Measurements from ENCODE around the gene TRNP1.
"Not testable (repeated sequence)": the region's sequence is repeated elsewhere in the genome, so short reads cannot be mapped to it uniquely, and the experiment has no call there.

TRNP1 gene, protein sequence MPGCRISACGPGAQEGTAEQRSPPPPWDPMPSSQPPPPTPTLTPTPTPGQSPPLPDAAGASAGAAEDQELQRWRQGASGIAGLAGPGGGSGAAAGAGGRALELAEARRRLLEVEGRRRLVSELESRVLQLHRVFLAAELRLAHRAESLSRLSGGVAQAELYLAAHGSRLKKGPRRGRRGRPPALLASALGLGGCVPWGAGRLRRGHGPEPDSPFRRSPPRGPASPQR

DNA sequence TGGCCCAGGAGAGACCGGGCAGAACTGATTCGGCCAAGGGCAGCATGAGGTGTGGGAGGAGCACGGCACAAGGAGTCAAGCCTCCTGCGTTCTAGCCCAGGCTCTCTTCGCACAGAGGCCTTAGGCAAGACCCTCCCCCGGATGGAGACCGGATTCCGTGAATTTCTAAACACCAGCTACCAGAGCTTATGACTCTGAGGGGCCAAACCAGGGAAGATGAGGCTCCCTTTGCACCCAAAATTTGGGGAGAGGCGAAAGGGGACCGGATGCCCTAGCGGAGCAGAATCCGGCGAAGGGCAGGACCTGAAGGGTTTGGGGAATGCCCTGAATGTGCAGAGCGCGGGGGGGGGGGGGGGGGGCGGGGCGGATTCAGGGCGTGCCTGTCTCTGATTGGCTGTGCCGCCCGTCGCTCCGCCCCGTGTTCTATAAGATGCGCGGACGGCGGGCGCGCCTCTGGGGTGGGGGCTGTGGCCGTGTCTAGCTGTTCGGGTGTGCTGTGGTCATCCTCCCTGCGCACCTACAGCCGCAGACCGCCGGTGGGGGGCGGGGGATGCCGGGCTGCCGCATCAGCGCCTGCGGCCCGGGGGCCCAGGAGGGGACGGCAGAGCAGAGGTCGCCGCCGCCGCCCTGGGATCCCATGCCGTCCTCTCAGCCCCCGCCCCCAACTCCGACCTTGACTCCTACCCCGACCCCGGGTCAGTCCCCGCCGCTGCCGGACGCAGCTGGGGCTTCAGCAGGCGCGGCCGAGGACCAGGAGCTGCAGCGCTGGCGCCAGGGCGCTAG lies at the start of gene TRNP1:
TSS of gene TRNP1 (plus strand) at position 456 of the 783 bp plus-strand sequence. CDS start at position 551, 95 bp downstream.
- FAIRE-seq = peak; percentile 30
- DNase-seq (ENCODE audit: low spot score) = peak; percentile 93

DNA sequence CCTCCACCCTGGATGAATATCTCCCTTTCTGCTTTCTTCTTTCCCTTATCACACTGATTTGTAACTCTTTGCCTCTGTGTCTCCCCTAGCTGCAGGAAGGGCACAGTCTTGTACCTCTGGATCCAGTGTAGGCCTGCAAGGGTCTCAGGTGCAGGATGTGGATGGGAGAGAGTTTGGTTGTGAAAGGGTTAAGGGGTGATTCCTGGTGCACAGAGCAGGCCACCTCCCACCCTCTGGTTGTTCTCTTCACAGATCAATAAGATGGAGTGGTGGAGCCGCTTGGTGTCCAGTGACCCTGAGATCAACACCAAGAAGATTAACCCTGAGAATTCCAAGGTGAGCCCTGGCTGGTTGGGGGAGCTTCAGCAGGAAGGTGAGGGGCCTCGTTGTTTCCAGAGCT lies 48.4 kb upstream of the TRNP1 start:
- FAIRE-seq (no peak), DNase-seq (ENCODE audit: low spot score) (no peak)

DNA sequence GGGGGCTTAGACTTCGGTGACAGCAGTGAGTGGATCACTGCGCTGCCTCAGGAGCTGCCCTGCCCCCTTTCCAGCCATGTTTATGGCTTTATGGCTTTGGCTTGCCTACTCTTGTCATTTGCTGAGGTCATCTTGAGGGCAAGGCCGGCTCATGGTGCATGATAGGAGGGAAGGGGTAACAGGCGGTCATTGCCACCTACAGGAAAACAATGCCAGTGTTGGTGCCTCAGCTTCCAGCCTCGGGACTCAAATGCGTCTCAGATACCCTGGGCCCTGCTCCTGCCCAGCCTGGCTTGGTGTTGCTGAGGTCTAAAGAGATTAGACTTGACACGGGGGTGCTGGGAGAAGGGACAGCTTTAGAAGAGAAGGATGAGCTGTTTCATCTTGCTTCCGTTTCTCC lies 47.8 kb upstream of the TRNP1 start:
- no peak for FAIRE-seq
- no peak for DNase-seq (ENCODE audit: low spot score)

DNA sequence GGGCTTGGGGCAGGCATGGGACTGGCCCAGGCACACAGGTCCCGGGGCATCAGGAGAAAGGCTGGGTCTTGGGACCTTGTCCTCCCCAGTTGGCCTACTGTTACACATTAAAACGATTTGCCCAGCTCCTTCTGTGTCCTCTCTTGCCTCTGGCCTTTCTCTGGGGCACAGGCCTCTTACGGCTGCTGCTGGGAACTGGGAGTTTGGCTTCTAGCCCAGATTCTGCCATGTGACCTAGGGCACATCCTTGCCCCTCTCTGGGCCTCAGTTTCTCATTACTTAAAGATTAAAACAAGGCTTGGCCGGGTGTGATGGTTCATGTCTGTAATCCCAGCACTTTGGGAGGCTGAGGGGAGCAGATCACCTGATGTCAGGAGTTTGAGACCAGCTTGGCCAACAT lies 47.2 kb upstream of the TRNP1 start:
- no peak for FAIRE-seq
- no peak for DNase-seq (ENCODE audit: low spot score)

DNA sequence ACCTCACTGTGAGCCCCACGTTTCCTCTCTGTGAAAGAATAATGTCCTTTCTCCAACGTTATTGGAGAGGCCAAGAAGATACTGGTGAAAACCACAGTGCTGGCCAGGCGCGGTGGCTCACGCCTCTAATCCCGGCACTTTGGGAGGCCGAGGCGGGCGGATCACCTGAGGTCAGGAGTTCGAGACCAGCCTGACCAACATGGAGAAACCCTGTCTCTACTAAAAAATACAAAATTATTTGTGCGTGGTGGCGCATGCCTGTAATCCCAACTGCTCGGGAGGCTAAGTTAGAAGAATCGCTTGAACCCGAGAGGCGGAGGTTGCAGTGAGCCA lies 44.8 kb upstream of the TRNP1 start:
- not testable (repeated sequence) for DNase-seq (ENCODE audit: low spot score); FAIRE-seq

DNA sequence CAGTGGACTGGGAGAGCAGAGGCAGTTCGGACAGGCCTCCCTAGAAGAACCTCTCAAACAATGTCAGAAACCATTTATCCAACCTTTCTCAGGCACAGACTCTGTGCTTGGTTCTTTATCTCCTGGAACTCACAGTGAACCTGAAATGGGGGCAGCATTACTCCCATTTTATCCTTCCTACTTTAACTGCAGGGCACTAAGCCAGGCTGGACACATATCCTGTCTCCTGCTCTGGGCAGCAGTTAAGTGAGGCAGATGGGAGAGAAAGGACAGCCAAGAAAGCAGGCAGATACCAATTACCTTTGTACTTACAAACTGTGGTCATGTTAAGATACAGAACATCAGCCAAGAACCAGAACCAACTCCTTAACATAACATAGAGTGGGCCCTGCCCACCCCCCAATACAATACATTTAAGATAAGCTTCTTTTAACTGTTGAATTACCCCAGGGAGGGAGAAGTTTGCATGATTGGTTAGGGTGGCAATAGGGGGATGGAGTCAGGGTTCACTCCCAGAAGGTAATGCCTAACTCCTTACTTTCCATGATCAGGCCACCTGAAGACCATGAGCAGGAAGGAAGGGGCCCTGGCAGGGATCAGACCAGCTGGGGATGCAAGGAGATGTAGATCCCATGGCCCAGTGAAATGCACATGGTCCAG lies 44.1 kb upstream of the TRNP1 start:
- FAIRE-seq = no peak

DNA sequence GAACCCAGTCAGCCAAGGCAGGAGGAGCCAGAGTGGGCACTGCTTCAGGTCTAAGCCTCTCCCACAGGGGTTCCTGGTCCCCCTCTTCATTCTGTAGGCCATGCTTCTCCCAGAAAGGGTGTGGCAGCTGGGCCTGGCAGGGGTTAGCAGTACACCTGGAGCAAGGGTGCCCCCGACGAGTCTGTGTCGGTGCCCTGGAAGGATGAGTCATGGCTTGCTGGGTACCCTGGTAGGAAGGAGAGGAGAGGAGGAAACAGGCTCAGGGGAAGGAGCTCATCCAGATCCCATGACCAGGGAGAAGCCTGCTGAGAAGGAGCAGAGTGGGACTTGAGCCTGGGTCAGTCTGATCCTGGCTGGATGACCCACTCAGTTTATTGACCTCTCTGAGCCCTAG lies 43.6 kb upstream of the TRNP1 start:
- no peak for FAIRE-seq
- DNase-seq (ENCODE audit: low spot score) = no peak

More for the DNA sequence above, 44.1 kb upstream of the TRNP1 start:
- no peak for DNase-seq (ENCODE audit: low spot score)

DNA sequence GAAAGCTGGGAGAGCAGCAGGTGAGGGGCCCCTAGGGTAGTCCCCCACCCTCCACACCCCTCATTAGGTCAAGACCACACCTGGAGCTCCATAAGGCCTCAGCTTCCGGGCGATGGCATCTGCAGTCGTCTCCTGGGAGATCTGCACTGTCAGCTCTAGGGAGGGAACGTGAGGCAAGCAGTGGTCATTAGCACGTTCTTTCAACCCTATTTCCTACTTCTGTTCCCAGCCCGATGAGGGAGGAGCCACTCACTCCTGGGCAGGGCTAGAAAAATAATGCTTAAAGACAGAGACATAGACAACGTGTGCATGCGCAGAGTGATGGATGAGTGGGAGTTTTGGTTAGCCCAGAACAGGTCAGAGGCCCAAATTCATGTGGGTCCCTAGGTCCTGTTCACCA lies 42.9 kb upstream of the TRNP1 start:
- DNase-seq (ENCODE audit: low spot score) = no peak
- no peak for FAIRE-seq

DNA sequence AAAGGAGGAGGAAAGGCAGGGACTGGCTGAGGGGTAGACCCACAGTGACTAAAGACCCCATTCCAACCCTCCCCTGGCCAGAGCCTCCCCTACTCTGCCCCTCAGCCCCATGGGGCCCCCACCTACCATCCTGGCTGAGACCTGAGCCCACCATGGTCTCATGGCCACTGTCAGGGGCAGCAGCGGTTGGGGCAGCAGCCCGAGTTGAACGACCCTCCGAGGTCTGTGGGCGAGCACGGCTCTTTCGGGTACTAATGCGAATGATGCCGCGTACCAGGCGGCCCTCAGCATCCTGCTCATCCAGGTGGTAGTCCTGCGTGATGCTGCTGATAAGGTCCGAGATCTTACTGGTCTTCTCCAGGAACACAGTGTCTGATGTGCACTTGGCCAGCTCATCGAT lies 42.3 kb upstream of the TRNP1 start:
- FAIRE-seq (no peak), DNase-seq (ENCODE audit: low spot score) (no peak)

DNA sequence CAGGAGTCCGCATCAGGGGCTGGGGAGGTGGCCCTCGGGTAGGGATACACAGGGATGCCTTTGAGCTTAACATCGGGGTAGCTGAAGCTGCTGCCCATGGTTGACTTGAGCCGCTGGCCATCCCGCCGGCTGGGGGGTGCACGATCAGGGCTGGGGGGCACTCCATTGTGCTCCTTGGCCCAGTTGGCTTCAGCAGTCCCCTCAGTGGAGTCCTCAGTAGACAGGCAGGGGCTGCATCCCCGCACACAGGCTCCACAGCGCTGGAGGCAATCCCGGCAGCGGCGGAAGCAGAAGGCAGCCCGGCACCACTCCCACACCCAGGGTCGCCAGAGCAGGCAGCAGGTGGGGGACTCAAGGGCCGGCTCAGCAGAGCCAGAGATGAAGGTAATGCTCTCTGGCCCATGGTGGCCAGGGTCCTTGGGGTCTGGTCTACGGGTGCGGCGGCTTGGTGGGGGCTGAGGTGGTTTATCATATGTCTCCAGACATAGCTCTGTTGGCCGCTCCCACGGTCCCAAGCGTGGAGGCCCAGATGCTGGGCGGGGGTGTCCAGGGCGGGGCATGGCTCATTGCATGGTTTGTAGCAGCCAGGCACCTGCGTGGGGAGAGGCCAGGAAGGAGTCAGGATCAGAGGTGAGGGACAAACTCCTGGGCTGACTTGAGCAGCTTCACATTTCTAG lies 41.5 kb upstream of the TRNP1 start:
- FAIRE-seq (no peak), DNase-seq (ENCODE audit: low spot score) (no peak)

DNA sequence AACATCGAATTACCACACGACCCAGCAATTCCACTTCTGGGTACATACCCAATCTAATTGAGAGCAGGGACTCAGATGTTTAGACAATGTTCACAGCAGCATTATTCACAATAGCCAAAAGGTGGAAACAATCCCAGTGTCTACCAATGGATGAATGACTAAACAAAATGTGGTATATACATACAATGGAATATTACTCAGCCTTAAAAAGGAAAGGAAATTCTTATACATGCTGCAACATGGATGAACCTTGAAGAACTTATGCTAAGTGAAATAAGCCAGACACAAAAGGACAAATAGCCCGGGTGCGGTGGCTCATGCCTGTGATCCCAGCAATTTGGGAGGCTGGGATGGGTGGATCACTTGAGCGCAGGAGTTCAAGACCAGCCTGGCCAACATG lies 40.1 kb upstream of the TRNP1 start:
- DNase-seq (ENCODE audit: low spot score) (no peak), FAIRE-seq (no peak)

DNA sequence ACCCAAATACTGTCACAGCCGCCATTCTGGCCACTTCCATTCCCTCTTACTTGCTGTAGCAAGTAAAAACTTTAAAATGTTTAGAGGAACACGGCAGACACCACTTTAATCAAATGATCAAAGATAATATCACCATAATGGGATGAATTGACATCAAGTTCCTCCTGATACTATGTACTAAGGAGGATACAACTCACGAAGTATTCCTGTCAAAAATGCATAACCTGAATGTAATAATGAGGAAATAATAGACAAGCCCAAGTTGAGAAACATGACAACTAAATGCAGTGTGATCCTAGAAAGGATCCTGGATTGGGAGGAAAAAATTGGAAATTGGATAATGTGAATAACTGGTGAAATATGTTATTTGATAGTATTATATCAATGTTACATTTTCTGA lies 37.2 kb upstream of the TRNP1 start:
- no peak for FAIRE-seq
- DNase-seq (ENCODE audit: low spot score) = no peak

DNA sequence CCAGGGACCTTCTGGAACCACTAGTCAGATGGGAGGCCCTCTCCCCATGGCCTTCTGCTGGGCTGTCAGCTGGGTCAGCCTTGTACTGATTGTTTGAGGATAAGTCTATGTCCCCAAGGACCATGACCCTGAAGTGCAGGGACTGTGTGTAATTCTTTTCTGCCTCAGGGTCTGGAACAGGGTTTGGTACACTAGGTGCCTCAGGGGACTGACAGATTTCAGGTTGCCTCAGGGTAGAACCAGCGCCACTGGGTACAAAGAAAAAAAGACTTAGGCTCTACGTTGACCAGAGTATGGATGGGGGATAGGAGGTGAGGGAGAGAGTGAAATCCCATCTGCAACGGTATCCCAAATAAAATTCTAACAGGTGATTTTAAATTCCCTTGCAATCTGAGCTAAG lies 36.2 kb upstream of the TRNP1 start:
- no peak for FAIRE-seq
- no peak for DNase-seq (ENCODE audit: low spot score)

DNA sequence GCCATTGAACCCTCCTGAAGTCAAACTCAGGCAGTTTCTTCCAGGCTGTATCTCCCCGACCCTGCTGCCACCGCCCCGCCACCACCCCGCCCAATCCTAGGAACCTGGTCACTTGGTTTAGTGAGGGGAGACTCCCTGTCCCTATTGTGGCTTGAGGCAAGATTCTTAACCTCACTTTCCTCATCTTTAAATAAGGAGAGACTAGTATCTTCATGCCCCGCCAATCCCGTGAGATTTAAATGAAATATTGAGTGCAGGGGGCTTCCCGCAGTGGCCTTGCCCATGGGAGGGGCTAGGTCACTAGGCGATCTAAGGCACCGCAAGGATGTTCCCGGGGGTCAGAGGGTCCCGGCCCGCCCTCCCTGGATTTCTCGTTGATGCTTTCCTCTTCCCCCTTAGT lies 34.2 kb upstream of the TRNP1 start:
- DNase-seq (ENCODE audit: low spot score) (no peak), FAIRE-seq (no peak)

DNA sequence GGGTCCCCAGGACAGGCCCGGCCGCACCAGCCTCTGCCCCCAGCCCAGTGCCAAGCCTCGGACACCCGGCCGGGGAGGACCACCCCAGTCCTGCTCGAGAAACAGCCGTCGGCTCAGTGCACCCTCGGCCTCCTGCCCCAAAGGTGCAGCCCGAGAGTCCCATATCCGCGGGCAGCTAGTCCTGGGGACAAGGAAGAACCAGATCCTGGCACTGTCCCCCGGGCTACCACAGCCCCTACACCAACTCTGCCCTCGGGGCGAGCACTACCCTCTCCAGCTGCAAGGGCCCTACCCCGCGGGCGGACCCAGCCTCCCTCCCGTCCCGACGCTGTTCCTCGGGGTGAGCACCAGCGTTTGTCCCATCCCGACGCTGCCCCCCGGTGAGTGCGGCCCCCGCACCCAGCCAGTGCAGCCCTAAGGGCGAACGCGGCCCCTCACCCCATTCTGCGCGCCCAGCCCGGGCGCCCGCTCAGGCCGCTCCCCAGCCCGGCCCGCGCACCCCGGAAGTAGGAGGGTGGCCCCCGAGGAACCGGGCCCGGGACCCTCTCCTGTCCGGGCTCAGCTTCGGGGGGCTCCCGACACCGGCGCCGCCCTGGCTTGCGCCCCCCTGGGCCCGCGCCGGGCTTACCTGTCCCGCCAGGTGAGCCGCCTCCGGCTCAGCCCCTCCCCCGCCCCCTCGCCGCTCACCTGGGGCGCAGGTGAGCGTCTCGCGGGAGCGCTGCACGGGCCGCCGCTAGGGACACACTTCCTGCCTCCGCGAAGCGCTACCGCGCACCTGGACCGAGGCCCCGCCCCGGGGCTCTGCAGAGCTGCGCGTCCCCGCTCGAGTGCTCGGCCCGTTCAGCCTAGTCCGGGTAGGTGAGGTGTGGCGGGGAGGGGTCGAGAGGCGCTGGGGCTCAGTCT lies 33.5 kb upstream of the TRNP1 start, which contains the start of gene KDF1:
TSS of gene KDF1 (minus strand) at position 747 of the 903 bp plus-strand sequence. CDS start 8,088 bp downstream, outside the sequence.
- no peak for FAIRE-seq
- DNase-seq (ENCODE audit: low spot score) = no peak

DNA sequence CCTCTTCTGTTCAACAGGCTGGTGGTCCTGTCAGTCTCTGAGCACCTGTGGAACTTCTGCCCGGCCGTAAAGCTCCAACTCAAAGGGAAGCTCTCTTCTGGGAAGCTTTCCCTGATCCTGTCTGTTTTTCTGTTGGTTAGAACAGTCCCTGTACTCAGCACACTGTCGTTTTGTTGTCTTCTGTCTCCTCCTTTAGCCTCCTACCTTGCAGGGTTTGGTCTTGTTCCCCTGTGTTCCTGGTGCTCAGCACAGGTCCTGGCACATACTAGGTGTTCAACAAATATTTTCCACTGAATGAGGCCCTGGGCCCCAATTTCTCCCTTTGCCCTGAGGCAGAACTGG lies 32.9 kb upstream of the TRNP1 start:
- DNase-seq (ENCODE audit: low spot score) = no peak
- no peak for FAIRE-seq

DNA sequence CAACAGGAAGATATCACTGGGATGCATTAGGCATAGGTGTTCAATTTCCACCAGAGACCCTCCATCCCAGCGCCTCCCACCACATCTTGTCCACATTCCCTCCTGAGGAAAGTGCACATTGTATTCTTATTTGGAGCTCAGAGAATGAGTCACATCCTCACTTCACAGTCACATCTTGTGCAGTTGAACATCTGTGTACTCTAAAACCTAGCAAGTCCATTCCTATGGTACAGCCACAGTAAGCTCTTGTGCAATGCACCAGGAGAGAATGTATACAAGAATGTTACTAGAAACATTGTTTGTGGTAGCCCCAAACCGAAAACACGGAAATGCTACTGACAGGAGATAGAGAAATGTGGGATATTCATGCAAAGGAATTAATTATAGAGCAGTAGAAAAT lies 31.7 kb upstream of the TRNP1 start:
- DNase-seq (ENCODE audit: low spot score) = peak; percentile 55
- FAIRE-seq = no peak

DNA sequence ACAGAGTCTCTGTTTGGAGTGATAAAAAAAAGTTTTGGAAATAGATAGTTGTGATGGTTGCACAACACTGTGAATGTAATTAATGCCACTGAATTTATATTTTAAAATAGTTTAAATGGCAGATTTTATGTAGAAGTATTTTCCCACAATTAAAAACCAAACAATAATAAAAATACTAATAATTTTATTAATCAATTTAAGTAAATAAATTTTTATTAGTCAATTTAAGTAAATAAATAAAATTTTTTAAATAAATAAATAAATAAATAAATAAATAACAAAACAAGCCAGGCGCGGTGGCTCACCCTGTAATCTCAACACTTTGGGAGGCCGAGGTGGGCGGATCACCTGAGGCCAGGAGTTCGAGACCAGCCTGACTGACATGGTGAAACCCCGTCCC lies 28.3 kb upstream of the TRNP1 start:
- FAIRE-seq (no peak), DNase-seq (ENCODE audit: low spot score) (no peak)

DNA sequence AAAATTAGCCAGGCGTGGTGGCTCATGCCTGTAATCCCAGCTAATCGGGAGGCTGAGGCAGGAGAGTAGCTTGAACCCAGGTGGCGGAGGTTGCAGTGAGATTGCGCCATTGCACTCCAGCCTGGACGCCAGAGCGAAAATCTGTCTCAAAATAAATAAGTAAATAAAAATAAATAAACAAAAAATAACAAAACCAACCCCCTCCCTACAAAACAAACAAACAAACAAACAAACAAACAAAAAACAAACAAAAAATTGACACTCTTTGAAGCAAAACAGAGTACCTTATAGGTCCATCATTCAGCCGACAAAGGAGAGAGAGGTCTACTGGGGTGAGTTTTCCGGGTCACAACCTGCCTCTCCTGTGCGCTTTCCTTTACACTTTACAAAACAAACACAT lies 27.9 kb upstream of the TRNP1 start:
- DNase-seq (ENCODE audit: low spot score) (no peak), FAIRE-seq (no peak)

DNA sequence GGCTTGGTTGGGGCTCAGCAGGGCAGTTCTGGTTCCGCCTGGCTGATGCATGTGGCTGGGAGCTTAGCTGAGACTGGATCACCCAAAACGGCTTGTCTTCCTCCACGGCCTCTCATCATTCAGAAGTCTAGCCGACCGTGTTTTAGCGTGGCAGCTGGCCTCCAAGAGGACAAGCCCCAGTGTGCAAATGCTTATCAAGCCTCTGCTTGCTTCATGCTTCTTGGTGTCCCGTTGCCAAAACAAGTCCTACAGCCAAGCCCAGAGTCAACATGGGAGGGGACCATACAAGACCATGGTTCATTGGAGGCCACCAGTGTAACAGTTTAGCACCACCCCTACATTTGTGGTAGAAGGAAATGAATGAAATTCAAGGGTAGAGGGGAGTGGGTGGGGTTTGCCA lies 22.7 kb upstream of the TRNP1 start:
- DNase-seq (ENCODE audit: low spot score) = no peak
- FAIRE-seq = no peak

DNA sequence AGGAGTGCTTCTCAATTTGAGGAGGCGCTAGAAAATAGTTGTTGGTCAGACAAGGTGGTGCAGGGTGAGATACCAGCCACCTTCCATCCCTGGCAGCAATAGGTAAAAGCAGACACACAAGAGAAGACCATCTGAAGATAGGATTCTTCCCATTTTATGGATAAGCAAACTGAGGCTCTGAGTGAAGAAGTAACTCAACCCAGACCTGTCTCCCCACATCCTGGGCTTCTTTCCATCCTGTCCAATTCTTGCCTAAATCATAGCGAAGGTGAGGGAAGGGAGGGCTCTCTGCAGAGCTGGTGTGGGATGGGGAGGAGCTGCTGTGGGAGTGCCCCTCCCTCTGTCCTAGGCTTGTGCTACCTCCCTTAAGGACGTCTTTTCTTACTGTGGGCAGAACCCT lies 21.9 kb upstream of the TRNP1 start:
- DNase-seq (ENCODE audit: low spot score) (no peak), FAIRE-seq (no peak)
